Stimulated activated CD4-positive, alpha-beta T cell treated with anti-CD3 and anti-CD28 coated beads, Interleukin-2, amount 100 ng/mL, for 4 hours (primary cell): Measurements from ENCODE around the gene OAF.
"Not testable (repeated sequence)": the region's sequence is repeated elsewhere in the genome, so short reads cannot be mapped to it uniquely, and the experiment has no call there.

Source experiments
- DNase-seq: peaks from one replicate; pipeline ENCODE4 v3.0.0-alpha.2; 2020; ENCODE audit warnings: low read depth

Gene OAF

GRCh38 chr11:120210626-120211521 is at the start of gene OAF:
OAF (plus strand) TSS chr11:120211032; CDS start chr11:120211280, 248 bp downstream.
- peak; percentile 37 for DNase-seq

DNA sequence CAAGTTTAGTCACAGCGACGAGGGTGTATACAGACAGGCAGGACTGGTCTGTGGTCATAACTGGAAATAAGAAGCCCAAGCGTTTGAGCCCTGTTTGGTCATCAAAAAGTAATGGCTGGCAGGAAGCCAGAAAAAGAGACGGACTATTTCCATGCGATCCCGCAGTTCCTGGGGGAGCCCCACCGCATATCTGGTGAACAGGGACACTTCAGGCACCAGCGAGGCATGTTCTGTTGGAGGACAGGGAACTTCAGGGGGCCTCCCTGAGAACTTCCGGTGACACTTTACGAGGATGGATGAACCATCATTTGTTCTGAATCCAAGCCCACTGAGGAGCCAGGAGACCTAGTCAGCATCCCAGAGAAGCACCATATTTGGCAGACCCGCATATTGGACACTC is 43.2 kb upstream of the OAF start:
- DNase-seq: no peak

DNA sequence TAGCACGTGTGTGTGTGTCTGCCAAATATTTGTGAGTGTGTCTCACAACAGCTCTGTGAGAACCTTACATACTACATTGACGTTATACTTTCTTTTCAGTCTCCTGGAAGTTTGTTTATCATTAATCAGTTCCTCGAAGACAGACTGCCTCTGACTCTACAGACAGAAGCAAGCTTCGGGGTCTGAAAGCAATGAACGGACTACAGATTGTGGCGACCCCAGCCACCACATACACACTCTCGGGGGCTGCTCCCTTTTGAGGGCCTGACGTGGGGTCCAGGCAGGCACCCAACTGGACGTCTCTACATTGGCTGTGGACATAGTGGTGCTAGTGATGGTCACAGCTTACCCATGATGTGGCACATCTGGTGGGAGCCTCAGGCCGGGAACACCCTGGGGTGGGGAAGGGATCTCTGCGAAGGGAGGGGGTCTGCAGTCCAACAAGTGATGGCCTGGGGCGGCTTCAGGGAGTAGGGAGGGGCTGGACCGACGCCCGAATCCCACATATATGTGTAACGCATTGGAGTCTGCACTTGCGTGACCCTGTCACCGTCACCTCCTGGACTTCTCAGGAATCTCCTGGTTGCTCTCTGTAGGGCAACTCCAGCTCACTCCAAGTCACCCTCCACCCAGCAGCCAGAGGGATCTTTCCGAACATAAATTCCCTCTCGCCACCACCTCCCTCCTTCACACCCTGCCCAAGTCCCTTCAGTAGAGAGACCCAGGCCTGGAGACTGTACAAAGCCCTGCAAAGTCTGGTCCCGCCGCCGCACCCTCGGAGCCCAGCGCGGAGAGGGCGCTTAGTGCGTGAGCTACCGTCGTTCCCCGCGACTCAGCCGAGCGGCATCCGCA is 42.5 kb upstream of the OAF start:
- DNase-seq: no peak

GRCh38 chr11:120168960-120169681 is 41.7 kb upstream of the OAF start:
- peak; percentile 20 for DNase-seq

- DNase-seq: no peak
These were observed 40.7 kb upstream of the OAF start for GRCh38 chr11:120169981-120170698.

GRCh38 chr11:120170741-120171261 is 40.0 kb upstream of the OAF start:
- no peak for DNase-seq

- DNase-seq: peak; percentile 10
These were observed 38.5 kb upstream of the OAF start for GRCh38 chr11:120172054-120172911.

GRCh38 chr11:120173019-120173705 is 37.7 kb upstream of the OAF start:
- DNase-seq: no peak

- no peak for DNase-seq
These were observed 37.0 kb upstream of the OAF start for GRCh38 chr11:120173807-120174206.

- DNase-seq: no peak
These were observed 36.0 kb upstream of the OAF start for GRCh38 chr11:120174866-120175265.

- DNase-seq: no peak
These were observed 32.2 kb upstream of the OAF start for GRCh38 chr11:120178561-120179056.

DNA sequence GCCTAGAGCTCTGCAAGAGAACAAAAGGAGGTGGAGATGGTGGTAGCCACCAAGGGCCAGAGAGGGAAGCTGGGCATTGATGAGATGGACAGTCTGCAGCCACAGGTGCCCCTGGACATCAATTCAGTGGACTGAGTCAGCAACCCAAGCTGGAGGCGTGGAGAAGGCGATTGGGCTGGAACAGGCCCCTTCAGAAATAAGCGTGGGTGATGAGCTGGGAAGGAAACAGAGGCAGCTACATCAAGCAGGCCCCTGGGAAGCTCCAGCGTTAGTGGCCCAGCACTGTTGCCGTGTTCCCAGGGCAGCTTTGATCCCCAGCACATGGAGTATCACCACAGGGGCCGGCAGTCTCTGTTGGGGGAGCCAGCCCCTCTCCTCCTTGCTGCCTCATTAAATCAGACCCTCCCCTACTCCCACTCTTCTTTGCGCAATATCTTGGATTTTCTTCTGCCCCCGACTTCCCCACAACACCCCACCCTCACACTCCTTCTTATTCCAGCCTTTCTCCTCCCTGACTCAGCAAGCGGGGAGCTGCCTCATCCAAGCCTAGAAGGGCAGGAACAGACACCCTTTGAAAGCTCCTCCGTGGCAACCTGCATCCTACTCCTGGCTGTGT is 31.7 kb upstream of the OAF start:
- DNase-seq: no peak

- not testable (repeated sequence) for DNase-seq
These were observed 30.8 kb upstream of the OAF start for GRCh38 chr11:120180063-120180462.

- no peak for DNase-seq
These were observed 30.1 kb upstream of the OAF start for GRCh38 chr11:120180551-120181232.

DNA sequence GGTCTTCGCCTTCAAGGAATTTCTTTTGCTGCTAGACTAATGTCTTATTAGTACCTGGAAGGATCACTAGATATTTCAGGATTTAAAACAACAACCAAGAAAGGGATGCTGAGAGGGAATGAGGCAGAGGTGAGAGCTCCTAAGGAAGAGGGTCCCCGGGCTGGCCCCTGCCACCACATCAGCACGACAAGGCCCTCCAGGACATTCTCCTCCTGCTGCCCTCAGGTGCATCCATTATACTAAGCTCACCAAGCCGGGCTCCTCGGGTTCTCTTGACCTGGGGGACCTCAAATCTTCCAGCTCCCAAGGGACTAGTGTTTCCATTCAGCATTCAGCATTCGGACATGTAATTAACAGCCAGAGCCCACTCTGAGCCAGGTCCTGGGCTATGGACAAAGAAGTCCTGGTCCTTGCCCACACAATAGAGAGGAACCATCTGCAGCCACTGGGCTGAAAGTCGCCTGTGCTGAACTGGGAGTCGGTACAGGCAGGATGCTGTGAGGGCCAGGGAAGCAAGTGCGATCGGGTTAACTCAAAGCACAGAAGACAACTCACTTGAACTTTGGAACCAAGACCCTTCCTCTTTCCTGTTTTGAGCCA is 29.4 kb upstream of the OAF start:
- no peak for DNase-seq

- DNase-seq: no peak
These were observed 28.5 kb upstream of the OAF start for GRCh38 chr11:120182372-120182771.

- DNase-seq: no peak
These were observed 27.9 kb upstream of the OAF start for GRCh38 chr11:120182790-120183491.
